Ectodermal cell (in vitro differentiated cells): Measurements from ENCODE around the gene IP6K3.

Experiments
- H3K27ac ChIP-seq: 2 replicates; pipeline ENCODE4 v1.7.0; 2013; ENCODE audit warnings: mild to moderate bottlenecking, low read depth, low read length; ENCODE audit not compliant: insufficient read depth, poor library complexity, severe bottlenecking
- H3K27me3 ChIP-seq: 2 replicates; pipeline ENCODE4 v1.7.0; 2013; ENCODE audit warnings: mild to moderate bottlenecking, low read length; ENCODE audit not compliant: insufficient read depth, control insufficient read depth, poor library complexity, severe bottlenecking
- H3K36me3 ChIP-seq: one replicate; pipeline ENCODE4 v1.7.0; 2013; ENCODE audit warnings: low read length; ENCODE audit not compliant: control insufficient read depth, insufficient read depth
- H3K4me1 ChIP-seq: one replicate; pipeline ENCODE4 v1.7.0; 2013; ENCODE audit warnings: low read length; ENCODE audit not compliant: control insufficient read depth, insufficient read depth
- H3K4me3 ChIP-seq: 2 replicates; pipeline ENCODE4 v1.7.0; 2013; ENCODE audit warnings: low read depth, low read length, control low read depth; ENCODE audit not compliant: insufficient read depth
- H3K9me3 ChIP-seq: 2 replicates; pipeline ENCODE4 v1.7.0; 2013; ENCODE audit warnings: mild to moderate bottlenecking, low read length, moderate library complexity; ENCODE audit not compliant: control insufficient read depth
- WGBS, 2 experiments: methylation state at CpG; one replicate each; pipeline ENCODE4 v1.1.7; 2013; ENCODE audit warnings: missing lambda C conversion rate in 2 of 2; 5-methylcytosine and 5-hydroxymethylcytosine counted together

IP6K3 gene

GRCh38 chr6:33677689-33678088 is 69.0 kb downstream of the IP6K3 start:
- WGBS, 2 experiments = 92% methylated on average over 2 of the region's 2 CpGs
- H3K27ac ChIP-seq = no peak overlapping the region
- no peaks in the 10 kb centered on the region for H3K9me3 ChIP-seq
- H3K4me1 ChIP-seq = peaks cover 14% of the 10 kb centered on the region
- H3K4me3 ChIP-seq = no peak overlapping the region
- H3K27me3 ChIP-seq = no peaks in the 10 kb centered on the region
- no peaks in the 10 kb centered on the region for H3K36me3 ChIP-seq

GRCh38 chr6:33677143-33677660 is 69.5 kb downstream of the IP6K3 start:
- Histone ChIP-seq H3K36me3 (no peaks in the 10 kb centered on the region), H3K4me3 (no peak overlapping the region), H3K27me3 (no peaks in the 10 kb centered on the region), H3K27ac (no peak overlapping the region), H3K4me1 (peaks cover 14% of the 10 kb centered on the region), H3K9me3 (no peaks in the 10 kb centered on the region)
- 86 to 92% methylated on average over 8 of the region's 8 CpGs for WGBS, 2 experiments

DNA sequence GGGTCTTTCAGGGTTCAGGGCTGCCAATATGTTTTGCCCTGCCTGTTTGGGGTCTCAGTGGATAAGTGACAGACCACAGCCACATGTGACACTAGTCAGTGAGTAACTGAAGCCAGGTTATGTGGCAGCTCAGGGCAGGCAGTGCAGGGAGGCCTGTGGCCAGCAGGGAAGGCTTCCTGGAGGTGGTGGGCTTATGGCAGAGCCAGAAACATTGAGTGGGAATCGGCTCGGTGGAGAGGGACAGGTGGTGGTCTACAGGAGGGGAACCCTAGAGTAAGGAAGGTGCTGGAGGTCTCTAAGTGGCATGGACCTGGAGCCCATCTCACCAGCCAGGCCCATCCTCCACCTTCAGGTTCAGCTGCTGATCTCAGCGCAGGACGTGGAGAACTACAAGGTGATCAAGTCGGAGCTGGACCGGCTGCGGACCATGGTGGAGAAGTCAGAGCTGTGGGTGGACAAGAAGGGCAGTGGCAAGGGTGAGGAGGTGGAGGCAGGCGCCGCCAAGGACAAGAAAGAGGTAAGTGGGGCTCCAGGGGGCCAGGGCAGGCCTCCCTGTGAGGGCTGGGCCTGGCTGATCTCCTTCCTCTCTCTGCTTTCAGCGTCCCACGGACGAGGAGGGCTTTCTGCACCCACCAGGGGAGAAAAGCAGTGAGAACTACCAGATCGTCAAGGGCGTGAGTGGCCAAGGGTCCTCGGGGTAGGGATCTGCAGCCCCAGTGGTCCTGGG is 70.1 kb downstream of the IP6K3 start:
- Histone ChIP-seq H3K27me3 (no peaks in the 10 kb centered on the region), H3K4me3 (no peak overlapping the region), H3K9me3 (no peaks in the 10 kb centered on the region), H3K27ac (no peak overlapping the region), H3K36me3 (no peaks in the 10 kb centered on the region), H3K4me1 (peaks cover 14% of the 10 kb centered on the region)
- WGBS, 2 experiments = 94 to 96% methylated on average over 15 of the region's 15 CpGs

- H3K27ac ChIP-seq = no peak overlapping the region
- H3K4me3 ChIP-seq = no peak overlapping the region
- peaks cover 14% of the 10 kb centered on the region for H3K4me1 ChIP-seq
- no peaks in the 10 kb centered on the region for H3K9me3 ChIP-seq
- no peaks in the 10 kb centered on the region for H3K36me3 ChIP-seq
- 92 to 94% methylated on average over 7 of the region's 7 CpGs for WGBS, 2 experiments
- no peaks in the 10 kb centered on the region for H3K27me3 ChIP-seq
These were observed 70.7 kb downstream of the IP6K3 start for GRCh38 chr6:33675968-33676367.

GRCh38 chr6:33673851-33674250 is 72.9 kb downstream of the IP6K3 start:
- no peaks in the 10 kb centered on the region for H3K36me3 ChIP-seq
- 65 to 68% methylated on average over 7 of the region's 7 CpGs for WGBS, 2 experiments
- peaks cover 14% of the 10 kb centered on the region for H3K4me1 ChIP-seq
- no peaks in the 10 kb centered on the region for H3K9me3 ChIP-seq
- no peaks in the 10 kb centered on the region for H3K27me3 ChIP-seq
- H3K4me3 ChIP-seq = no peak overlapping the region
- H3K27ac ChIP-seq = peak overlapping the region; percentile 33

- H3K4me3 ChIP-seq = no peak overlapping the region
- no peaks in the 10 kb centered on the region for H3K36me3 ChIP-seq
- H3K9me3 ChIP-seq = no peaks in the 10 kb centered on the region
- 60 to 65% methylated on average over 5 of the region's 5 CpGs for WGBS, 2 experiments
- H3K27ac ChIP-seq = no peak overlapping the region
- H3K4me1 ChIP-seq = peaks cover 14% of the 10 kb centered on the region
- no peaks in the 10 kb centered on the region for H3K27me3 ChIP-seq
These were observed 73.9 kb downstream of the IP6K3 start for GRCh38 chr6:33672808-33673207.

- no peak overlapping the region for H3K4me3 ChIP-seq
- no peaks in the 10 kb centered on the region for H3K27me3 ChIP-seq
- 91 to 95% methylated on average over 3 of the region's 3 CpGs for WGBS, 2 experiments
- no peak overlapping the region for H3K27ac ChIP-seq
- no peaks in the 10 kb centered on the region for H3K9me3 ChIP-seq
- H3K36me3 ChIP-seq = no peaks in the 10 kb centered on the region
- peaks cover 14% of the 10 kb centered on the region for H3K4me1 ChIP-seq
These were observed 75.0 kb downstream of the IP6K3 start for GRCh38 chr6:33671744-33672072.
